NCI-H128 (cell line): Measurements from ENCODE around the gene ECE1.
A peak's percentile ranks its signal among the peaks of the same experiment; 100 is the strongest.
"Not testable (repeated sequence)": the region's sequence is repeated elsewhere in the genome, so short reads cannot be mapped to it uniquely, and the experiment has no call there.

ENCODE experiments used
- DNase-seq: peaks from one replicate; lab custom pipeline; 2025; ENCODE audit not compliant: unreplicated experiment; lab: John Stamatoyannopoulos, UW

ECE1 gene

GRCh38 chr1:21188235-21188634 is 102.0 kb downstream of the ECE1 start:
- DNase-seq = no peak

DNA sequence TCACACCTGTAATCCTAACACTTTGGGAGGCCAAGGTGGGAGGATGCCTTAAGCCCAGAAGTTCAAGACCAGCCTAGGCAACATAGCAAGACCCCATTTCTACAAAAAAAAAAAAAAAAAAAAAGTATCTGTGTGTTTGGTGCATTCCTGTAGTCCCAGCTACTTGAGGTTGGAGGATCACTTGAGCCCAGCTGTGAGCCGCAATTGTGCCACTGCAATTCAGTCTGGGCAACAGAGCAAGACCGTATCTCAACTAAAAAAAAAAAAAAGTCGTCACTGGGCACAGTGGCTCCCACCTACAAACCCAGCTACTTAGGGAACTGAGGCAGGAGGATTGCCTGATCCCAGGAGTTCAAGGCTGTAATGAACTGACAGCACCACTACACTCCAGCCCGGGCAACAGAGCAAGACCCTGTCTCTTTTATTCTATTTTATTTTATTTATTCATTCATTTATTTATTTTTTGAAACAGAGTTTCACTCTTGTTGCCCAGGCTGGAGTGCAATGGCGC is 105.0 kb downstream of the ECE1 start:
- DNase-seq = no peak

- DNase-seq = no peak
Measured at GRCh38 chr1:21184276-21184675, 106.0 kb downstream of the ECE1 start.

- DNase-seq = no peak
Measured at GRCh38 chr1:21182181-21182731, 108.0 kb downstream of the ECE1 start.

DNA sequence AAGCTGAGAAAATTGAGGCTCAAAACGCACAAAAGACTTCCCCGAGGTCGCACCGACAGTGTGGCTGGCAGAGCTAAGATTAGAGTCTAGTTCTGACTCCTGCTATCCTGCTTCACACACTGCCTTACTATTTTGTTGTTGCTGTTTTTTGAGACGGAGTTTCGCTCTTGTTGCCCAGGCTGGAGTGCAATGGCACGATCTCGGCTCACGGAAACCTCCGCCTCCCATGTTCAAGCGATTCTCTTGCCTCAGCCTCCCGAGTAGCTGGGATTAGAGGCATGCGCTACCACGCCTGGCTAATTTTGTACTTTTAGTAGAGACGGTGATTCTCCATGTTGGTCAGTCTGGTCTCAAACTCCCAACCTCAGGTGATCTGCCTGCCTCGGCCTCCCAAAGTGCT is 112.0 kb downstream of the ECE1 start:
- not testable (repeated sequence) for DNase-seq

DNA sequence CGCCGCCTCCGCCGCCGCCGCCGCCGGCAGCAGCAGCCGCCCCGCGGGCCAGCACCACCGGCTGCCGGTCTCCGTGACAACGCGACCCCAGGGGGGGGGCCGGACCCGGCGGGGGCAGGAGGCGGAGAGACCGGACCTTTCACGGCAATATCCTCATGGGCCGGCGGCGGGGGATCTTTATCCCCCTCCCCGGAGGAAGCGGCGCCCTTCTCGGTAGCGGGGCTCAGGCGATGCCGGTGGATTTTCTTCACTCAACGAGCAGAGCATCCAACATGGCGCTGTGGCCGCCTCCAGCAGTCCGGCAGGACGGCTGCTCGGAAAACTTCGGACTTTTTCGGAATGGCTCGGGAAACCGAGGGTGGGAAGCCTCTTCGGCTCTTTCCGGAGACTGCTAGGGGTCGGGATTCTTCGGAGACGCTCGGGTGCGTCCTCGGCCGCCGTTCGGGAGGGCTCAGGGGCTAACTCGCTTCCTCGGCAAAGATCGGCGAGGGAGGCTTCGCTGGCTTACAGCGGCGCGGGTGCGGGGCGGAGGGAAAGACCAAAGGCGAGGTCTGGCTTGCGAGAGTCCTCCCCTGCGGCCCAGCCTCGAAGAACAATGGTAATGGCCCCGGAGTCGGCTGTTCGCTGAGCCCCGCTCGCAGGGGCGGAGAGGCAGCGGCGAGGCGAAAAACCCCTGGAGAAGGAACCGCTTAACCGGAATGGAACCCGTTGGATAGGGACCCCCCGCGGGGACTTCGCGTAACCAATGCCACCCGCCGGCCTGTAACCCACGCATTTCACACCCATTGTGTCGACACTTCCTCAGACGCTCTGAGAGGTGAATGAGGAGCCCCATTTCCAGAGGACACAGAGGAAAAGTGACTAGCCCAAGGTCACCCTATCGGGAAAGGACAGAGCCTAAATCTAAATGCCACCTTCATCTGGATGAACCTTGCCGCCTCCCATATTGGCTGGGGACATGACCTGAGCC is 113.4 kb downstream of the ECE1 start, which contains the start of gene EIF4G3:
Gene EIF4G3, minus strand, starts transcription at position 312 of the 970 bp plus-strand sequence. CDS start 174,155 bp downstream, outside the sequence.
- peak; percentile 100 for DNase-seq

- DNase-seq = no peak
Measured at GRCh38 chr1:21175670-21176581, 114.3 kb downstream of the ECE1 start.

GRCh38 chr1:21175324-21175669 is 115.0 kb downstream of the ECE1 start:
- no peak for DNase-seq

- no peak for DNase-seq
Measured at GRCh38 chr1:21174654-21175323, 115.5 kb downstream of the ECE1 start.

- DNase-seq = no peak
Measured at GRCh38 chr1:21174230-21174629, 116.0 kb downstream of the ECE1 start.

DNA sequence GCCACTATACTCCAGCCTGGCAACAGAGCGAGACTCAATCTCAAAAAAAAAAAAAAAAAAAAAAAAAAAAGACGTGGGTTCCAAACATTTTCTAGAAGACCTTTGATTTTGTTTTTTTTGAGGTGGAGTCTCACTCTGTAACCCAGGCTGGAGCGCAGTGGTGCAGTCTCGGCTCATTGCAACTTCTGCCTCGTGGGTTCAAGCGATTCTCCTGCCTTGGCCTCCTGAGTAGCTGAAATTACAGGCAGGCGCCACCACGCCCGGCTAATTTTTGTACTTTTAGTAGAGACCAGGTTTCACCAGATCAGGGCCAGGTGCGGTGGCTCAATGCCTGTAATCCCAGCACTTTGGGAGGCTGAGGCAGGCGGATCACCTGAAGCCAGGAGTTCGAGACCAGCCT is 117.2 kb downstream of the ECE1 start:
- DNase-seq = not testable (repeated sequence)

DNA sequence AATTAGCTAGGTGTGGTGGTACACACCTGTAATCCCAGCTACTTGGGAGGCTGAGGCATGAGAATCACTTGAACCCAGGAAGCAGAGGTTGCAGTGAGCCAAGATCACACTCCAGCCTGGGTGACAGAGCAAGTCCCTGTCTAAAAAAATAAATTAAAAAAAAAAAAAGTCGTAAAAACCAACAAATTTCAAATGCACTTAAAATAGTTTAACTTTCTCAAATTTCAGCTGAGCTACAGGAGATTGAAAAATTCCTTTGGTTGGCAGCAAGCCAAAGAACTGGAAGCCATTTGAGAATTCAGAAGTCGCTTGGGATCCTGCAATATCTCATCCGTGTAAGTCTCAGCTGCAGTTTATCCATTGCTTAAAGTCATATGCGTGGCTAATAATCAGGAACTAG is 119.4 kb downstream of the ECE1 start:
- not testable (repeated sequence) for DNase-seq

DNA sequence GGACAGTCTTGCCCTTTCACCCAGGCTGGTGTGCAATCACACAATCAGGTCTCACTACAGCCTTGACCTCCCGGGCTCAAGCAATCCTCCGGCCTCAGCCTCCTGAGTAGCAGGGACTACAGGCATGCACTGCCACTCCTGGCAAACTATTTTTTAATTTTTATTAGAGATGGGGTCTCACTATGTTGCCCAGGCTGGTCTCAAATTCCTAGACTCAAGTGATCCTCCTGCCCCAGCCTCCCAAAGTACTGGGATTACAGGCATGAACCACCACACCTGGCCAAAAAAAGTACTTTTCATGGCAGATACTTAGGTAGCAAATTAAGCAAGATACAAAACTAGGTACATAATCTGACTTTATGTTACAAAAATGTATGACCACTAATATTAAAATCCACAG is 121.8 kb downstream of the ECE1 start:
- no peak for DNase-seq
